Measurements from ENCODE around the gene CDCA4. TPM values are rescaled to one million over a fixed set of nuclear protein-coding genes. Genes with fewer than 3 reads are reported as not detected.

The CDCA4 gene
- total RNA-seq, 1 donor from 2014 or later, result 32.3 TPM

- TF ChIP-seq, protein P1, sequence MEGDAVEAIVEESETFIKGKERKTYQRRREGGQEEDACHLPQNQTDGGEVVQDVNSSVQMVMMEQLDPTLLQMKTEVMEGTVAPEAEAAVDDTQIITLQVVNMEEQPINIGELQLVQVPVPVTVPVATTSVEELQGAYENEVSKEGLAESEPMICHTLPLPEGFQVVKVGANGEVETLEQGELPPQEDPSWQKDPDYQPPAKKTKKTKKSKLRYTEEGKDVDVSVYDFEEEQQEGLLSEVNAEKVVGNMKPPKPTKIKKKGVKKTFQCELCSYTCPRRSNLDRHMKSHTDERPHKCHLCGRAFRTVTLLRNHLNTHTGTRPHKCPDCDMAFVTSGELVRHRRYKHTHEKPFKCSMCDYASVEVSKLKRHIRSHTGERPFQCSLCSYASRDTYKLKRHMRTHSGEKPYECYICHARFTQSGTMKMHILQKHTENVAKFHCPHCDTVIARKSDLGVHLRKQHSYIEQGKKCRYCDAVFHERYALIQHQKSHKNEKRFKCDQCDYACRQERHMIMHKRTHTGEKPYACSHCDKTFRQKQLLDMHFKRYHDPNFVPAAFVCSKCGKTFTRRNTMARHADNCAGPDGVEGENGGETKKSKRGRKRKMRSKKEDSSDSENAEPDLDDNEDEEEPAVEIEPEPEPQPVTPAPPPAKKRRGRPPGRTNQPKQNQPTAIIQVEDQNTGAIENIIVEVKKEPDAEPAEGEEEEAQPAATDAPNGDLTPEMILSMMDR (IDR thresholded peaks at IDR 0.05; ENCODE audit: unreplicated experiment), result no peak
- Mint-ChIP-seq H3K27me3 (ENCODE audit: low read depth) (peaks cover 25% of the 10 kb centered on the region), H3K9me3 (no peaks in the 10 kb centered on the region), H3K4me1 (peaks cover 11% of the 10 kb centered on the region), H3K27ac (no peak overlapping the region), H3K36me3 (no peaks in the 10 kb centered on the region), H3K4me3 (peak overlapping the region; percentile 55)
- no peak for DNase-seq (ENCODE audit: low spot score in 2 of 2, unreplicated experiment in 2 of 2)
These were observed 41.9 kb downstream of the CDCA4 start for GRCh38 chr14:104978746-104979691.

GRCh38 chr14:104977681-104978653 lies 42.9 kb downstream of the CDCA4 start, which contains the start of gene AHNAK2:
TSS of gene AHNAK2 (minus strand) at chr14:104978374. CDS start at chr14:104978237, 137 bp downstream.
- peak within 1 kb of the TSS; percentile 78 for H3K4me3 Mint-ChIP-seq
- no peak within 1 kb of the TSS for H3K27ac Mint-ChIP-seq
- H3K27me3 Mint-ChIP-seq (ENCODE audit: low read depth), result peaks cover 25% of the 10 kb centered on the region
- no peaks in the 10 kb centered on the region for H3K36me3 Mint-ChIP-seq
- TF ChIP-seq, protein P1 (IDR thresholded peaks at IDR 0.05; ENCODE audit: unreplicated experiment), result no peak
- H3K9me3 Mint-ChIP-seq, result no peaks in the 10 kb centered on the region
- DNase-seq (ENCODE audit: low spot score in 2 of 2, unreplicated experiment in 2 of 2), result peak; percentile 72 to 76
- peaks cover 11% of the 10 kb centered on the region for H3K4me1 Mint-ChIP-seq

GRCh38 chr14:104977008-104977680 lies 43.7 kb downstream of the CDCA4 start:
- Mint-ChIP-seq H3K27me3 (ENCODE audit: low read depth) (peaks cover 25% of the 10 kb centered on the region), H3K36me3 (no peaks in the 10 kb centered on the region), H3K4me3 (peak overlapping the region; percentile 78), H3K9me3 (no peaks in the 10 kb centered on the region), H3K27ac (no peak overlapping the region), H3K4me1 (peaks cover 11% of the 10 kb centered on the region)
- no peak for DNase-seq (ENCODE audit: low spot score in 2 of 2, unreplicated experiment in 2 of 2)
- TF ChIP-seq, protein P1 (IDR thresholded peaks at IDR 0.05; ENCODE audit: unreplicated experiment), result no peak

DNA sequence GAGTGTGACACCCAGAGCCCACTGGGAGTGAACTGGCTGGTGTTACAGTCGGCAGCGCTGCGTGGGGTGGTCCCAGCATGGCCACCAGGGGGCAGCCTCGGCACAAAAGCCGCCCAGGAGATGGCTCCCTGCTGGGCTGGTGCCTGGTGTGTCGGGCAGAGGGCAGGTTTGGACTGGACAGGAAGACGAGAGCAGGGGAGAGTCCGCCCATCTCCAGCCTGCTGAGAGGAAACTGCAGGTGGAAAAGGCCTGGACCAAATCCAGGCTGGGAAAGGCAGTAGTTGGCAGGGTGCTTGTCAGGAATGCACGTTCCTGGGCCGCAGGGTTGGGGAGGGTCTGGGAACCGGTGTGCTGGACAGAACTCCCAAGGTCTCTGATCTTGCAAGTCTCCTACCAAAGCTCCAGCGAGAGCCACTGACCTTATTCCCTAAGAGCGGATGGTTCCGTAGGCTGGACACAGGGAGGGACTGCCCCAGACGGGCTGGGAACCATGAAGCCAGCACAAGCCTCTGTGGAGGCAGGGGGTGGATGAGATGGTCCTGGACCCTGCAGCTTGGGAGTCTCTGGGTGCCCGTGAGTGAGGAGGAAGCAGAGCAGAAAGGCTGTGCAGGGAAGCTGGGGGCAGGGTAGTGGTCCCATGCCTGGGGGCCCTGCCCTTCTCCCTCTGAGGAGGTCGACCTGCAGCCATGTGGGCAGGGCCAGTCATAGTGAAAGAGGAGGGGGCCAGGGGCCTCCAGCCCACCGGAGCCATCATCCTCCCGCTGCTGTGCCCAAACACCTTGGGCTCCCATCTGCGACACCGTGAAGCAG lies 44.5 kb downstream of the CDCA4 start:
- peaks cover 25% of the 10 kb centered on the region for H3K27me3 Mint-ChIP-seq (ENCODE audit: low read depth)
- peak; percentile 69 to 89 for DNase-seq (ENCODE audit: low spot score in 2 of 2, unreplicated experiment in 2 of 2)
- no peak overlapping the region for H3K27ac Mint-ChIP-seq
- peak overlapping the region; percentile 61 for H3K4me3 Mint-ChIP-seq
- TF ChIP-seq, protein P1 (IDR thresholded peaks at IDR 0.05; ENCODE audit: unreplicated experiment), result peak; percentile 93
- peaks cover 11% of the 10 kb centered on the region for H3K4me1 Mint-ChIP-seq
- H3K36me3 Mint-ChIP-seq, result no peaks in the 10 kb centered on the region
- H3K9me3 Mint-ChIP-seq, result no peaks in the 10 kb centered on the region
